Measurements from ENCODE around the gene PCDH12. TPM values are rescaled to one million over a fixed set of nuclear protein-coding genes. Genes with fewer than 3 reads are reported as not detected.
A peak's percentile ranks its signal among the peaks of the same experiment; 100 is the strongest.

PCDH12 gene
- total and polyA plus RNA-seq, 2 of the 8 experiments (the other 6 are each of a cell fraction or from before 2014, with no cell fraction given): 0.06 to 0.17 TPM

GRCh38 chr5:141947316-141947715, 10.7 kb downstream of the PCDH12 start:
- POLR2A ChIA-PET (ENCODE audit: partially characterized antibody): interaction anchor here (0.9 to 9.2 kb wide), 6 partner anchors 10 to 65 kb away, joined by 3 to 121 read pairs (median 4); partner anchors contain the start of genes DELE1, GNPDA1 and PCDH12
- CTCF ChIA-PET (ENCODE audit: partially characterized antibody): interaction anchor here (0.5 to 20.8 kb wide), 10 partner anchors 9 to 765 kb away, joined by 3 to 324 read pairs (median 4); partner anchors contain the start of genes PCDH1, PCDH12, PCDHB16 and RNF14
- no peaks in the 10 kb centered on the region for H3K79me1 ChIP-seq (ENCODE audit: low read depth, low read length)
- TF ChIP-seq SRF (IDR thresholded peaks at IDR 0.05; ENCODE audit: low read depth, low read length) (no peak), GABPA (IDR thresholded peaks at IDR 0.05; ENCODE audit: borderline replicate concordance, insufficient read depth, low read length) (no peak), TAF7 (optimal IDR thresholded peaks at IDR 0.05; ENCODE audit: borderline replicate concordance, low read depth, low read length) (no peak), CEBPB (IDR thresholded peaks at IDR 0.05; ENCODE audit: low read depth, low read length) (no peak), TAF1 (IDR thresholded peaks at IDR 0.05; ENCODE audit: low read depth, low read length) (no peak), KDM1A (IDR thresholded peaks at IDR 0.05; ENCODE audit: borderline replicate concordance, low read length) (no peak)

More at GRCh38 chr5:141947316-141947715, 10.7 kb downstream of the PCDH12 start:
- Histone ChIP-seq H2BK120ac (replicated peaks; ENCODE audit: low read depth, low read length) (no peak overlapping the region), H3K36me3 (ENCODE audit: control insufficient read depth in 2 of 4, insufficient read depth in 4 of 4, low read length in 3 of 4) (no peaks in the 10 kb centered on the region), H4K8ac (ENCODE audit: extremely low read depth, insufficient read depth, low read length) (no peak overlapping the region), H2BK15ac (ENCODE audit: low read length) (0 out of 2 replicates have a peak overlapping the region, but pooled peaks have one; percentile 29), H3K79me2 (ENCODE audit: control insufficient read depth in 1 of 2, insufficient read depth in 2 of 2, low read length in 2 of 2) (no peaks in the 10 kb centered on the region), H3K4me3 (ENCODE audit: extremely low read depth in 1 of 4, insufficient read depth in 2 of 4, low read depth in 3 of 4, low read length in 4 of 4) (no peak overlapping the region), H2AK5ac (ENCODE audit: low read depth, low read length) (no peak overlapping the region), H4K91ac (replicated peaks; ENCODE audit: insufficient read length, low read length) (no peak overlapping the region), H3K4me2 (ENCODE audit: insufficient read depth in 1 of 2, low read depth in 2 of 2, low read length in 2 of 2) (no peak overlapping the region), H2BK12ac (ENCODE audit: low read depth, low read length) (no peak overlapping the region; the same call in 1 of the 2 replicates), H3K9me3 (ENCODE audit: insufficient read depth in 2 of 2, low read depth in 1 of 2, low read length in 1 of 2) (no peaks in the 10 kb centered on the region), H2BK5ac (ENCODE audit: low read depth, low read length) (no peak overlapping the region), H3K27ac (ENCODE audit: low read depth, low read length) (no peak overlapping the region), H3K4ac (replicated peaks; ENCODE audit: insufficient read length, low read depth, low read length) (no peak overlapping the region), H3K18ac (ENCODE audit: extremely low read depth, low read length) (no peak overlapping the region), H3K4me1 (replicated peaks in 1 of 4; ENCODE audit: control insufficient read depth in 3 of 4, insufficient read depth in 4 of 4, low read length in 3 of 4) (peaks cover 0 to 10% (median 8%) of the 10 kb centered on the region in 4 experiments; a peak in 5 of 7 replicates), H3K56ac (replicated peaks; ENCODE audit: insufficient read length, low read depth, low read length) (no peak overlapping the region), H4K5ac (ENCODE audit: insufficient read length, low read depth, low read length) (no peak overlapping the region), H3K23me2 (ENCODE audit: low read depth, low read length) (no peaks in the 10 kb centered on the region), H3K23ac (ENCODE audit: insufficient read length) (no peak overlapping the region), H2BK20ac (ENCODE audit: low read length) (no peak overlapping the region), H3K14ac (ENCODE audit: insufficient read length) (no peak overlapping the region), H3K27me3 (replicated peaks in 1 of 4; ENCODE audit: control insufficient read depth in 3 of 4, extremely low read depth in 1 of 4, insufficient read depth in 3 of 4, low read length in 3 of 4) (no peaks in the 10 kb centered on the region), H4K20me1 (replicated peaks in 1 of 2; ENCODE audit: control insufficient read depth in 1 of 2, insufficient read depth in 2 of 2, low read length in 2 of 2) (no peaks in the 10 kb centered on the region), H3K9ac (replicated peaks in 1 of 4; ENCODE audit: extremely low read depth in 1 of 4, low read depth in 3 of 4, low read length in 3 of 4) (no peak overlapping the region), H2AFZ (ENCODE audit: low read length) (no peak overlapping the region)
- no peak for FAIRE-seq
- no peak for DNase-seq (ENCODE audit: low read depth in 1 of 2, low spot score in 2 of 2)
- WGBS, 2 experiments (ENCODE audit: extremely low coverage in 1 of 2, insufficient coverage in 1 of 2, insufficient read length in 1 of 2, insufficient replicate concordance in 2 of 2, low coverage in 1 of 2, low lambda C conversion rate in 2 of 2, missing lambda C conversion rate in 1 of 2): 86% methylated on average over 4 of the region's 4 CpGs; no CpG with 5 or more reads in 1 of the 2 experiments
